HPDE6-E6E7 (cell line): ENCODE measurements around the gene B4GALNT1.
"Not testable (repeated sequence)": the region's sequence is repeated elsewhere in the genome, so short reads cannot be mapped to it uniquely, and the experiment has no call there.

Source experiments
- DNase-seq: peaks from one replicate; pipeline ENCODE4 v3.0.0; 2011; ENCODE audit warnings: missing footprints; ENCODE audit errors: extremely low spot score

B4GALNT1 gene

GRCh38 chr12:57632958-57633840, at the start of gene B4GALNT1:
TSS of gene B4GALNT1 (minus strand) at chr12:57633201. CDS start at chr12:57632132, 1,069 bp downstream.
- DNase-seq: no peak

- no peak for DNase-seq
These were observed 46.7 kb upstream of the B4GALNT1 start for GRCh38 chr12:57679697-57680096.

- not testable (repeated sequence) for DNase-seq
These were observed 44.9 kb upstream of the B4GALNT1 start for GRCh38 chr12:57677947-57678346.

- DNase-seq: no peak
These were observed 41.7 kb upstream of the B4GALNT1 start for GRCh38 chr12:57674691-57675090.

- no peak for DNase-seq
These were observed 39.8 kb upstream of the B4GALNT1 start for GRCh38 chr12:57672801-57673200.

GRCh38 chr12:57671811-57672210, 38.8 kb upstream of the B4GALNT1 start:
- DNase-seq: not testable (repeated sequence)

GRCh38 chr12:57669691-57670090, 36.7 kb upstream of the B4GALNT1 start:
- not testable (repeated sequence) for DNase-seq

GRCh38 chr12:57666897-57667296, 33.9 kb upstream of the B4GALNT1 start:
- no peak for DNase-seq

GRCh38 chr12:57665066-57665820, 32.2 kb upstream of the B4GALNT1 start:
- not testable (repeated sequence) for DNase-seq

- no peak for DNase-seq
These were observed 28.4 kb upstream of the B4GALNT1 start for GRCh38 chr12:57661376-57661775.

- DNase-seq: no peak
These were observed 25.9 kb upstream of the B4GALNT1 start for GRCh38 chr12:57658890-57659289.

- no peak for DNase-seq
These were observed 24.7 kb upstream of the B4GALNT1 start for GRCh38 chr12:57657744-57658143.

GRCh38 chr12:57656408-57656807, 23.4 kb upstream of the B4GALNT1 start:
- not testable (repeated sequence) for DNase-seq

- no peak for DNase-seq
These were observed 22.7 kb upstream of the B4GALNT1 start for GRCh38 chr12:57655541-57656240.

GRCh38 chr12:57654042-57654441, 21.0 kb upstream of the B4GALNT1 start:
- DNase-seq: no peak

- DNase-seq: not testable (repeated sequence)
These were observed 13.7 kb upstream of the B4GALNT1 start for GRCh38 chr12:57646659-57647049.

- DNase-seq: not testable (repeated sequence)
These were observed 13.1 kb upstream of the B4GALNT1 start for GRCh38 chr12:57645990-57646658.

- no peak for DNase-seq
These were observed 8.9 kb upstream of the B4GALNT1 start for GRCh38 chr12:57641699-57642442.

GRCh38 chr12:57640175-57641042, 7.4 kb upstream of the B4GALNT1 start:
- DNase-seq: no peak

- DNase-seq: no peak
These were observed 5.1 kb upstream of the B4GALNT1 start for GRCh38 chr12:57638096-57638495.
